GM18909 (cell line): ENCODE results near the gene SCUBE3.

Experiments
- ATAC-seq: cut with Tn5 transposase; IDR thresholded peaks from one replicate; pipeline ENCODE4 v1.9.1; 2021; ENCODE audit warnings: mild to moderate bottlenecking; ENCODE audit not compliant: unreplicated experiment, poor library complexity

The SCUBE3 gene

DNA sequence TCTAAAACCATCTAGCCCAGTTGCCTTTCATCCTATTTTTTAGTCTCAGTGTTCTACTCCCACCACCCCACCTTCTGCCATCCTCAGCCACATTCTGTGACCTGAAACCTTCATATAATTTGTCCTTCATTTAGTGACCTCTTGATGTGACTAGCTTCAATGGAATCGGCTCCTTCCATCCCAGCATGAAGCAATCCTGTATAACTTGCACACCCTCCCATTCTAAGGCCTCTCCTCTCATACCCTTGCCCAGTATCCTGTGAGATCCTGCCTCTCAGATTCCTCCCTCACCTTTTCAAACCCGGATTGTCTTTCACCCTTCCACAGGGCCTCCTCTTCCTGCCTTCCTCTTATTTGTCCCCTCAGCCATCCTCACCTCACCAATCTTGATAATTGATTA lies 48.8 kb downstream of the SCUBE3 start:
- ATAC-seq: no peak

DNA sequence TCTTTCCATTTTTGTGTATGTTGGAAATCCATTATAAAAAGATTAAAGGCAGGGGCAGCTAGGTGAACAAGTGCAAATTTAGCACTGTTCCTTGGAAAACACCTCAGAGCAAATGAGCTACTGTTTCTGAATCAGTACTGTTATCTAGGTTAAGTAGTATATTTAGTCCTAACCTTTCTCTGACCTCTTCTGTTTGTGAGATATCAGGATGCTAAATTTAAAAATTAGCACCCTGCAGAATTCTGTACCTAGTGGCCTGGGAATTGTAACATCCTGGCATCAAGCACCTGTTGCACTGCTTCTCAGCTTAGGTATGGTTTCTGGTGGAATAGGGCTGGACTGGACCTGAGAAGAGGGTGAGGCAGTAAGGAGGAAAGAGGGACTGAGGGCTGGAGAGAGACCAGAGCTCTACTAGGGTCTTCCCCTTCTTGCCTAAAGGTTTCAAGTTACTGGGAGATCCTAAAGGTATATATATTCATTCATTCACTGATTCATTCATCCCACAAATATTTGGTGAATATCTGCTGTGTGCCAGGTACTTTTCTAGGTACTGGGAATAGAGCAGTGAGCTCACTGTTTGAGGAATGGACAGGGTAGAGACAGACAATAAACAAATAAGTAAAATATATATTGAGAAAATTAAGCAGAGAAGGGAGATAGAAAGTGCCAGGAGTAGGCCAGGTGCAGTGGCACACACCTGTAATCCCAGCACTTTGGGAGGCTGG lies 51.0 kb downstream of the SCUBE3 start:
- ATAC-seq: no peak

DNA sequence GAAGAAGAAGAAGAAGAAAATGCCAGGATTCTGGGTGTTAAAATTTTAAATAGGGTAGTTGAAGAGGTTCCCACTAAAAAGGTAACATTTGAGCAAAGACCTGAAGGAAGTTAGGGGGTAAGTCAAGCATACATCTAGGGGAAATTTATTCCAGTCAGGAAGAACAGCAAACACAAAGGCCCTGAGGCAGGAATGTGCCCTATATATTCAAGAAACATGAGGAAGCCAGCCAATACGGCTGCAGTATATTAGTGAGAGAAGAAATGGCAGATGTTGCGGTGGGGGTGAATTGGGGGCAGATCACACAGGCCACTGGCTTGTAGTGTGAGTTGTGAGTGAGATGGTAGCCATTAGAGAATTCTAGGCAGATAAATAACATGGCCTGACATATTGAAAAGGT lies 51.8 kb downstream of the SCUBE3 start:
- no peak for ATAC-seq

DNA sequence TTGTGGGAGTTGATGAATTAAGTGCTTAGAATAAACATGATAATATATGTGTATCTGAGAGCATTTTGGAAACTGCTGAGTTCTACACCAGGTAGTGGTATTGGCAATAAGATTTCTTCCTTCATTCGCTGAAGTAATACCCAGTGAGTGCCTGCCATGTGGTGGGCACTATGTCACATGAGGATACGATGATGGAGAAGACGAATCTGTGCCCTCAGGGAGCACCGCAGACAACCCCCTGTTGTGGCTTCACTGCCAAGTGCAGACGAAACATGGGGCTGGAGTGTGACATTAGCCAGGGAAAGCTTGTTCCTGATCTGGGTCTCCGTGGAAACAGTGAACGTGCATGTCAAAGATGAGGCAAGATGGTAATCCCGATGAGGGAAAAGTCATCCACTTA lies 53.7 kb downstream of the SCUBE3 start:
- no peak for ATAC-seq

DNA sequence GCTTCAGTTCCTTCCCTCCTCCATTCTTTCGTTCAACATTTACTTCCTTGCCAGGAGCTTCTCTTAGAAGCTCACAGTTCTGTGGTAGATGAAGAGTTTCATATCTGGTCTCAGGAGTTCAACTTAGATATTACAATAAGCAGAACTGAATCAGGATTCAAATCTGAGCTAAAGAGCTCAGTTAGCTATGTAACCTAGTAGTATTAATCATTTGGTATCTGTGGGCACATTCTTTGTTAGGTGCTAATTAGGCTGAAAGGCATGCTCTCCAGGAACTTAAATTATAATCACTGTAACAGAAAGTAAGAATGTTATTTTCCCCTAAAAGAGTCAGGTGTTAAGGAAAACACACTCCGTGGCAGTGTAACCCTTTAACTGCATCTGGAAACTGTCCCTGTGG lies 54.1 kb downstream of the SCUBE3 start:
- ATAC-seq: no peak

DNA sequence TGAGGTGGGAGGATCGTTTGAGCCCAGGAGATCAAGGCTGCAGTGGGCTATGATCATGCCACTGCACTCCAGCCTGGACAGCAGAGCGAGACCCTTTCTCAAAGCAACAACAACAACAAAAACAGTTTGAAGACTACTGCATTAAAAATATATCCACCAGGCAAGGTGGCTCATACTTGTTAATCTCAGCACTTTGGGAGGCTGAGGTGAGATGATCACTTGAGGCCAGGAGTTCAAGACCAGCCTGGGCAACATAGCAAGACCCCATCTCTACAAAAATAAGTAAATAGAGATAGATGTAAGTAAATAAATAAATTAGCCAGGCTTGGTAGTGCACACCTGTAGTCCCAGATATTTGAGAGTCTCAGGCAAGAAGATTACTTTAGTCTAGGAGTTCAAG lies 58.2 kb downstream of the SCUBE3 start:
- ATAC-seq: no peak

DNA sequence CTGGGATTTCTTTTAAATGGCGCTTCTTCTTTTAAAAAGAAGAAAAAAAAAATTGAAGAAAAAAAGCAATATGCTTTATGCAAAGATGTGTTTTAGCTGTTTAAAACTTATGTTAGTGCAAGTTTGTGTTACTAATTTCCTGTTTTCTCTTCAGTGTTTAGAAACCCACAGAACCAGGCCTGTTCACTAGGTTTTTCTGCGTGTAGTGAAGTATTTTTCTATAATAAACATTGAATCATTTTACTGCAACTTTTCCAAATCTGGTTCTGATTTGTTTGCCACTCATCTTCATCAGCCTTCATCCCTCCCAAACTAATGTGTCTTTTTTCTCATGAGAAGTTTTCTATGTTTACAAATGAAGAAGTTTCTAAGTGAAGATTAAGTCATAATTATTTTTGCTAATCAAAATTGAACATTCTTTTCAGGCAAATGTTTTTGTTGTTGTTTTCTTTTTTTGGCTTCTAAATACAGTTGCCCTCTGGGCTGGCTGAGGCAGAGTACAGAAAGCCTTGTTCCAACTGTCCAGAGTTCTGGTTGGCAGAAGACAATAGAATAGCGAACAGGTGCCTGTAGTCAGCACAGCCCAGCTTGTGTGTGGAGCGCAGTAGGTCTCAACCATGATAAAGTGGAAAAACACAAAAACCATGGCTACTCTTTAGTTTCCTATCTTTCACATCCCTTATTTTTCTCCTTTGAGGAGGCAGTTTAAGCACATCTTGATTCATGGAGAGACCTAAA lies 60.2 kb downstream of the SCUBE3 start:
- ATAC-seq: no peak

DNA sequence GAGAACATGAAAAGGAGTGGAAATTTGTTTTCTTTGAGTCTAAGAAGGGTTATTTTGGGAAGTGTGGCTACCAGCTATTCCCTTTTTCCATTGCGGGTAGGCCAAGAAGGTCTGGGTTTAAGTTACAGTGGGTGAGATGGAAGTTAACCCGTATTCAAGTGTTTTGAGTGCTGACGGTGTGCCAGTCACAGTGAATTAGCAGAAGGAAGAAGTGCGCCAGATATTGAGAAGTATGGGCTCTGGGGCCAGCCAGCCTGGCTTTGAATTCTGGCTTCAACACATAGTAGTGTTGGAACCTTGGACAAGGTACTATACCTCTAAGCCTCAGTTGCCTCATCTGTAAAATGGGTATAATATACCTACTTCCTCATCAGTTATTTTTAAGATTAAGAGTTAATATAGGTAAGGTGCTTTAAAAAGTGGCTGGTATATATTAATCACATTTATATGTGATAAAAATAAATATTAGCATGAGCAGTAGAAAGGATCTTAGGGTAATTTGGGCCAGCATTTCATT lies 62.0 kb downstream of the SCUBE3 start:
- ATAC-seq: no peak

DNA sequence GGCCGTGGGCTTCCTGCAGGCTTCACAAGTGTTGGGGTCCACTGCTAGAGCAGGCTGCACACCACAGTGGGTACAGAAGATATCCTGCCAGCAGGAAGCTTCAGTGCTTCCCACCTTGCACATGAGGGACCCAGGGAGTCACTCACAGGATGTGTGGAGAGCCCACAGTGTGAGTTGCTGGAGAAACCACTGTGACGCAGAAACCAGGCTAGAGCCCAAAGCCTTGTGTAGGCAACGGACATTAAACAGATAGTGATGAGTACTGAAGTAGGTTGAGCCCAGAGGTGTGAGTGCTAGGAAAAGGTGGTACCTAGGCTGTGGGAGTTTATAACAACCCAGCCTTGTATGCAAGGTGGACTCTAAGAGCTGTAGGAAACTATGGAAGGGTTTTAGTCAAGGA lies 65.0 kb downstream of the SCUBE3 start:
- no peak for ATAC-seq

DNA sequence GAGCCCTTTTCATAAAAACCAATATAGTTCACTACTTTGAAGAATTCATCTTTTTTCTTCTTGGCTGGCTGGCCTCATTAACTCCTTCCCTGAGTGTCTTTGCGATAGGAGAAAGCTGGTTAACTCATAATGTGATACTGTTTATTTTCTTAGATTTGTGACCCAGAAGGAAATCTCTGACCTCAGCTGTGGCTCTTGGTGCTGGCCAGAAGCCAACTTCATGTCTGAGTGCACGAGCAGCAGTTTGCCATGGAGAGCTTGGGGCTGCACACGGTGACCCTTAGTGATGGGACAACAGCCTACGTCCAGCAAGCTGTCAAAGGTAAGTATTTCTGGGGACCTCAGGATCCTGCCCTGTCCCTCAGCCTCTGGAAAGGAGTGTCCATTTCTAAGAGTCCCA lies 67.1 kb downstream of the SCUBE3 start:
- ATAC-seq: no peak

DNA sequence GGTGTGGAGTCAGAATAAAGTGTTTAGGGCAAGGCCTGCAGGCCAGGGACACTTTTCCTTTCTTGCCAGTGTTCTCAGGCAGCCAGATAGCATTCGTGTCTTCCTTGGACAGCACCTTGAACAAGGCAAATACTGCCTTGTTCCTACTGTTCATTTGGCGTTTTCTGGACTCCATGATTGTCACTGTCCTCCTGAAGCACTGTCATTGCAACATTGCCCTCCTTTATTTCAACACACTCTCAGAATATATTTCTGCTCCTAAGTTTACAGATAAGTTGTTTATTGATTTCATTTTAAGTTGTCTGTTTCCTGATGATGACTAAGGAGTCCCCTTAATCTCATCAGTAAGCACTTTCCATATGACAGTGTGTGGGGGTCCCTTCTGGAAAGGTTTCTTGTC lies 68.7 kb downstream of the SCUBE3 start:
- ATAC-seq: no peak

DNA sequence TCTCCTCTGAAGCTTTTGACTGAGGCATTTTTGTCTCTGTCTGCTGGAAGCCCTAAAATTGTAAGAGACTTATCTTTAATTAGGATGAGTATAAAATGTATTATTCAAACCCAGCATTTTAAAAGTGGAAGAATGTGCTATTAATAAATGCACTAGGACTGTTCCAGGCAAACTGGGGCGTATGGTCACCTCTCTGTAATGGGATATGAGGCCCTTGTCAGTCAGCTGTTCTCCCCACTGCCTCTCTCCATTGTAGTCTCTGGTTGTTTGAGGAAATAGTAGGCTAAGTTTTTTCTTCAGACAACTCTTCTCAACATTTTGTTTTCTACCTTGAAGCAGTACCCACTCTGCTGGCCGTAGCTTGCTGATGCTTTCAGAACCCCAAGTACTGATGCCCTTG lies 69.6 kb downstream of the SCUBE3 start:
- ATAC-seq: no peak

DNA sequence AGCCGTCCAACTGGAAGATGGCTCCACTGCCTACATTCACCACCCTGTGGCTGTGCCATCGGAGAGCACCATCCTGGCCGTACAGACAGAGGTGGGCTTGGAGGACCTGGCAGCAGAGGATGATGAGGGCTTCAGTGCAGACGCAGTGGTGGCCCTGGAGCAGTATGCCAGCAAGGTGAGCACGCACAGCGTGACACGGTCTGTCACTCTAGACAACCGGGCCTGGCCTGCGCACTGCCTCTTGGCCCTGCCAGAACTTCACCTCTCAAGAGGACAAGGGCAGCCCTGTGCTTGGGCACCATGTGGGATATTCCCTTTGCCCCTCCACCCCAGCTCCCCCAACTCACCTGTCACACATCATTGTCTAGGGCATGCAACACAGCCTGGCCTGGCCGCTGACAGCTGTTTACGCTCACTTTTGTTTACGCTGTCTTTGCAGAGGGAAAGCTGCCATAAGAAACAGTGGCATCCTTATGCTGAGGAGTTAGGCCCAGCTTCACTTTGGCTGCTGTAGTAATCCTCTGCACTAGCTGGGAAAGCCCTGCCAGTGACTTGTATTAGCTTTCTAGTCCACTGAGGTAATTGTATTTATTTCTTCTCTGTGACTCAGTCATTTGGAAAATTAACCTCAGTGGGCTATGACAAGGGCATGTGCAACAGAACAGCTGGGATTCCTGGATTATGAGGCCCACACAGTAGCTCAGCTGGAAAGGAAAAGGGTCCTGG lies 74.1 kb downstream of the SCUBE3 start:
- ATAC-seq: no peak

DNA sequence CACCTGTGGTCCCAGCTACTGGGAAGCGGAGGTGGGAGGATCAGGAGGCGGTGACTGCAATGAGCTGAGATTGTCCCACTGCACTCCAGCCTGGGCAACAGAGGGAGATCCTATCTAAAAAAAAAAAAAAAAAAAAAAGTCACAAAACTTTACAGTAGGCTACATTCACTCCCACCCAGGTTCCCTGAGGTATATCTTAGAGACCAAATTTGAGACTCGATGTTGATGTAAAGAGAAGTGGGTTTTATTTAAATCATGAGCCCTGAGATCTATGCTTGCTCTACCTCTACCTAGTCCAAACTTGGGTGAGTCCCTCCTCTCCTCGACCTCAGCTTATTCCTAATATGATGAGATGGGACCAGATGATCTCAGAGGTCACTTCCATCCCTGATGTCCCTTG lies 75.1 kb downstream of the SCUBE3 start:
- no peak for ATAC-seq

DNA sequence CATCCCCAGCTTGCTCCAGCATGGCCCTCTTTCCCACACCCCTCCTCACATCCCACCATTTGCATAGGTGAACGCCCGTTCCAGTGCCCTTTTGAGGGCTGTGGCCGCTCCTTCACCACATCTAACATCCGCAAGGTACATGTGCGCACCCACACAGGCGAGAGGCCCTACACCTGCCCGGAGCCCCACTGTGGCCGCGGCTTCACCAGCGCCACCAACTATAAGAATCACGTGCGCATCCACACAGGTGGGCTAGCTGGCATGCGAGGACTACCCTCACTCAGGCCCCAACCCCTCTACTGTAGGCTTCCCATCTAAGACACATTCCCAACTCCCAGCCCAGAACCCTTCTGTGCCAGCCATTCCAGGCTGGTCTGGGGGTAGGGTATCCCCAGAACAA lies 77.7 kb downstream of the SCUBE3 start:
- no peak for ATAC-seq

DNA sequence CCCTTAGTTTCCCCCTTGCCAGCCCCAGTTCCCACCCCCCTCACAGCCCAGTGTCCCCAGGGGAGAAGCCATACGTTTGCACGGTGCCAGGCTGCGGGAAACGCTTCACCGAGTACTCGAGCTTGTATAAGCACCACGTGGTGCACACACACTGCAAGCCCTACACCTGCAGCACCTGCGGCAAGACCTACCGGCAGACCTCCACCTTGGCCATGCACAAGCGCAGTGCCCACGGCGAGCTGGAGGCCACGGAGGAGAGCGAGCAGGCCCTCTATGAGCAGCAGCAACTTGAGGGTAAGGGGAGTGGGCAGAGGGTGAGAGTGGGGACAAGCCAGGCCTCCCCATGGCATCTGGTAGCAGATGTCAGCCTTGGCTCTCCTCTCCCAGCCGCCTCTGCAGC lies 78.7 kb downstream of the SCUBE3 start:
- no peak for ATAC-seq

DNA sequence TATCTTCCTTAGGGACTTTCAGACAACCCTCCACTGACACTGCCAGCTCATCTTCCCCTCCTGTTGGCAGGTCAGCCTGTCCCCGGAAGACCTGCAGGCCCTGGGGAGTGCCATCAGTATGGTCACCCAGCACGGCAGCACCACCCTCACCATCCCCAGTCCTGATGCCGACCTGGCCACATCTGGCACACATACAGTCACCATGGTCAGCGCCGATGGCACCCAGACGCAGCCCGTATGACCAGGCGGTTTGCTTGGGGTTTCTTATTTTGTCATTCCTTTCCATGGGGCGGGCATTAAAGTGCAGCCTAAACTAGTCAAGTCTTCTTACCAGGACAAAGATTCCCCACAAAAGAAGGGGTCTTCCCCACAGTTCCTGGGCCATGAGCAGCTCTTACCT lies 79.9 kb downstream of the SCUBE3 start:
- ATAC-seq: no peak

DNA sequence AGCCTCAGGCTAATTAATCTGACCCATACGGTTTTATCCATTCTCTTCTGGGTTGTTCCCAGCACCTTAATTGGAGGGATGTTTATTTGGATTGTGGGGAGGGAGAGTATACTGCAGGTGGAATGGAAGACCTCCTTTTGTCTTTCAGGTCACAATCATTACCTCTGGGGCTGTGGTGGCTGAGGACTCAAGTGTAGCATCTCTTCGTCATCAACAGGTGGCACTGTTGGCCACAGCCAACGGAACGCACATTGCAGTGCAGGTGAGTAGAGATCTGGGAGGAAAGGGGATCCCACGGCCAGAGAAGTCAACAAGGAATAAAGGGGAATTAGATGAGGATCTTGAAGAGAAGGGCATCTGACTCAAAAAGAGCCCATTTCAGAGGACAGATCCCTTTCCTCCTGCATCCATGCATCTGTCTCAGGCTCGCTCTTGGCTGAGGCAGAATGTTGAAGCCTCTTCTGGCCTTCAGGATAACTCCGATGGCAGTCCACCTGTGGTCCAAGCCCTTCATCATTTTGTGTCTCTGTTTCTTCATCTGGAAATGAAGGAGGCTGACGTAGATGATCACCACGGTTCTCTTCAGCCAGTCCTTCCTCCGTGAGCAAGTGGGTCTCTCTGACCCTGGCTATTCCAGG lies 80.7 kb downstream of the SCUBE3 start:
- ATAC-seq: no peak

DNA sequence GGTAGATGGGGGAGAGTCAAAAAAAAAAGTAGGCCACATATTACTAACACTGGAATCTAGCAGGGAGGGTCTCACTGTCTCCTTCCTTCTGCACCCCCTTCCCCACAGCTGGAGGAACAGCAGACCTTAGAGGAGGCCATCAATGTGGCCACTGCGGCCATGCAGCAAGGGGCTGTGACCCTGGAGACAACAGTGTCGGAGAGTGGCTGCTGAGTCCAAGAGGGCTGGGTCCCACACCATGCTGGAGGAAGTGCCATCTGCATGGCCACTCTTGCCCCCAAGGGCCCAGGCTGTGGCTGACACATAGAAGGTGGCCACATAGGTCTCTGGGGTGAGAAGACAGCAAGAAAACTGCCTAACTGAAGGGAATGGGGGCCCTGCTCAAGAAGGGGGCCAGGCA lies 81.3 kb downstream of the SCUBE3 start:
- no peak for ATAC-seq

DNA sequence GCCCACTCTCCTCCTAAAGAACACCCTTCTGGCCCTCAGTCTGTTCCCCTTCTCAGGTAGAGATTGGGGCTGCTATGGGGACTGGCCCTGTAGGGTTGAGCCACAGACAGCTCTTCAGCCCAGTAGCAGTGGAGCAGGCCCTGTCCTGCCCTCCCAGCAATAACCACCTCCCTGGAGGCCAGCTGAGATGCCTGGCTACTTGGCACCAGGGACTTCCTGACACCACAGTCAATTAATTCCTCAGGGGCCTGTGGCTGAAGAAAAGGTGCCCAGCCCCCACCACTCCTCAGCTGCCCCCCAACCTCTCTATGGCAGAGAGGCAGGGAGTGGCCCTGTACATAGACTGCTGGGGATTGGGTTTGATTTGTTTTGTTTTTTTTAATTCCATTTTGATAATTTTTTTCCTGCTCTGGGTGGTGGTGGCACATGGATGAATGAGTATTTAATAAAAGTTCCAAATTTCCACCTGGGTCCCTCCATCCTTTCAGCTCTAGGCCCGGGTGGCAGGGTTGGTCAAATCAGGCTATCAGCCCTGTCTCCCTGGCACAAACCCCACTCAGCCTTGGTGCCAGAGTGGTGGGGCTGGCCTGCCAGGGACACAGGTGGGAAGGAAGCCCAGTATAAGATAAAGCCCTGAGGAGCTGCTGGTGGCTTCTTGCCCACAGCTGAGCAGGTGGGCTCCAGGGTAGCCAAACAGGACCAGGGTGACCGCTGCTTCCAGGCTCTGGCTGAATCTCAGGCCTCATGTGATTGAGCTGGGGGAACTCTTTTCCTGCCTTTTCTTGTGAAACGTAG lies 82.0 kb downstream of the SCUBE3 start:
- no peak for ATAC-seq
